T47D (cell line): ENCODE measurements around the gene MLLT3.

ENCODE experiments used
- DNase-seq, 2 experiments: peaks; one replicate each; pipeline versions ENCODE4 v3.0.0 to v3.0.0-alpha.2; 2011 to 2012; ENCODE audit warnings: low read depth in 1 of 2, low spot score in 1 of 2
- JUND ChIP-seq: IDR thresholded peaks from 2 replicates; pipeline ENCODE4 v1.6.1; 2012; ENCODE audit warnings: low read depth
- in situ Hi-C: cut with HindIII; loops from 2 replicates; pipeline ENCODE4 v1.10.0; 2016; ENCODE audit warnings: low sequenced_read_pairs, low pct_unique_long_range_greater_than_20kb

The MLLT3 gene

GRCh38 chr9:20478786-20479185 lies 143.5 kb downstream of the MLLT3 start:
- in situ Hi-C loops = no loop called here
- TF ChIP-seq JUND = no peak
- DNase-seq = peak in 1 of 2 experiments; percentile 16

- peak in 1 of 2 experiments; percentile 27 for DNase-seq
- in situ Hi-C loops = no loop called here
- TF ChIP-seq JUND = no peak
Observed at GRCh38 chr9:20477940-20478620, 144.2 kb downstream of the MLLT3 start.

GRCh38 chr9:20476912-20477521 lies 145.3 kb downstream of the MLLT3 start:
- in situ Hi-C loops = no loop called here
- TF ChIP-seq JUND = no peak
- DNase-seq = no peak

GRCh38 chr9:20474496-20474895 lies 147.8 kb downstream of the MLLT3 start:
- no peak for TF ChIP-seq JUND
- DNase-seq = no peak
- in situ Hi-C loops = no loop called here

GRCh38 chr9:20473515-20474013 lies 148.7 kb downstream of the MLLT3 start:
- DNase-seq = no peak
- in situ Hi-C loops = no loop called here

GRCh38 chr9:20472342-20473045 lies 149.8 kb downstream of the MLLT3 start:
- TF ChIP-seq JUND = no peak
- DNase-seq = no peak
- in situ Hi-C loops = no loop called here

More at GRCh38 chr9:20473515-20474013, 148.7 kb downstream of the MLLT3 start:
- TF ChIP-seq JUND = no peak

GRCh38 chr9:20466328-20467008 lies 155.8 kb downstream of the MLLT3 start:
- TF ChIP-seq JUND = no peak
- DNase-seq = no peak
- in situ Hi-C loops = no loop called here

GRCh38 chr9:20464242-20464641 lies 158.1 kb downstream of the MLLT3 start:
- no peak for DNase-seq
- in situ Hi-C loops = no loop called here

GRCh38 chr9:20463823-20464222 lies 158.5 kb downstream of the MLLT3 start:
- no peak for TF ChIP-seq JUND
- no peak for DNase-seq
- in situ Hi-C loops = no loop called here

More at GRCh38 chr9:20464242-20464641, 158.1 kb downstream of the MLLT3 start:
- no peak for TF ChIP-seq JUND

GRCh38 chr9:20462410-20462809 lies 159.9 kb downstream of the MLLT3 start:
- DNase-seq = no peak
- no peak for TF ChIP-seq JUND

GRCh38 chr9:20447291-20447690 lies 175.0 kb downstream of the MLLT3 start:
- in situ Hi-C loops = no loop called here
- DNase-seq = no peak
- no peak for TF ChIP-seq JUND

More at GRCh38 chr9:20462410-20462809, 159.9 kb downstream of the MLLT3 start:
- in situ Hi-C loops = no loop called here

GRCh38 chr9:20446248-20446647 lies 176.1 kb downstream of the MLLT3 start:
- in situ Hi-C loops = no loop called here
- DNase-seq = no peak
- no peak for TF ChIP-seq JUND
